ENCODE results near the gene MCC. TPM values are rescaled to one million over a fixed set of nuclear protein-coding genes. Genes with fewer than 3 reads are reported as not detected.

MCC gene
- polyA plus RNA-seq, 1 donor: 33.2 TPM

DNA sequence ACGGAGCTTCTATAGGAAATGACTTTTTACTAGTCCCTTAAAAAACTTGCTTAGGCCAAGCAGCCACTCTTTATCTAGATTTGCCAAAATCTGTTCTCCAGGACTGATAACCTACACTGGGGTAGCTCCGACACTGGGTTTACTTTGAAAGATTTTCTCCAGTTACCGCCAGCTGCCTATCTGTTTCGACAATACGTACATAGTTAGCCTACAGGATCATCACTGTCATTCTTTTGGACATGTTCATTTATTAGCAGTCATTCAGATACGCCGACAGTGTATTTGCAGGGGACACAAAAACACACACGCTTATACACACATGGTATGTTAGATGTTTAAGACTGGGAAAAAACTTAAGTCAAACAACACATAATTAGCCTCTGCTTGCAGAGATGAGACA, 286.0 kb downstream of the MCC start:
- no peak for DNase-seq

GRCh38 chr5:113201715-113202114, 286.5 kb downstream of the MCC start:
- no peak for DNase-seq

- no peak for DNase-seq
Observed at GRCh38 chr5:113199122-113199905, 288.9 kb downstream of the MCC start.

- no peak for DNase-seq
Observed at GRCh38 chr5:113197456-113198200, 290.6 kb downstream of the MCC start.

GRCh38 chr5:113195771-113196170, 292.5 kb downstream of the MCC start:
- no peak for DNase-seq

DNA sequence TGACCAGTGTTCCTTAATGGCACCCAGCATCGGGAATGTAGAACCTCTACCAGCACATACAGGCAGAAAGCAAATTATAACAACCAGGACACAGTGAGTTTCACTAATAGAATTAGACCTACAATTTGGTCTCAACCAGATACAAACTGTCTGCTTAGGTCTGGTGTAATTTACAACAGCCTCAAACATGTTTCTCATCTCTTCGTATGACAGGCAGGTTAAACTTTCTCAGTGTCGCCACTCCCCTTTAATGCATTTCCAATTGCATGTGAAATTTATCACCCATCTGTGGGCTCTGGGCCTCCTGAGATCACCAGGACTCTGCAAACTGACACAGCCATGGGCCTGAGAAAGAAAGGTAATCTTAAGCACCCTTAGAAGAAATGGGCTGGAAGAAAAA, 293.0 kb downstream of the MCC start:
- no peak for DNase-seq

DNA sequence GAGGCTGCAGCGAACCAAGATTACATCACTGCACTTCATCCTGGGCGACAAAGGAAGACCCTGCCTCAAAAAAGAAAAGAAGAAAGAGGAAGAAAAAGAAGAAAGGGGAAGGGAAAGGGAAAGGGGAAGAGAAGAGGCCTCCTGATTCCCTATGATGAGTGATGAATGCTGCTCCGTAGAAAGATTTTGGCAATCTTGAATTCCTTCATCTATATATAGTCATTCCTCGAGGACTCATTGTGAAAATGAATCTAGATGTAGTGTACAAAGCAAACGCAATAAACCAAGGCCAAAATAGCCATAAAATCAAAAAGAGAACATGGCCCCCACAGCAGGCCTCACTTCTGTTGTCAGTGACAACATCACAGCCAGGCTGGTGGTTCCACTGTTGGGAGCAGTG, 293.7 kb downstream of the MCC start:
- DNase-seq: no peak

DNA sequence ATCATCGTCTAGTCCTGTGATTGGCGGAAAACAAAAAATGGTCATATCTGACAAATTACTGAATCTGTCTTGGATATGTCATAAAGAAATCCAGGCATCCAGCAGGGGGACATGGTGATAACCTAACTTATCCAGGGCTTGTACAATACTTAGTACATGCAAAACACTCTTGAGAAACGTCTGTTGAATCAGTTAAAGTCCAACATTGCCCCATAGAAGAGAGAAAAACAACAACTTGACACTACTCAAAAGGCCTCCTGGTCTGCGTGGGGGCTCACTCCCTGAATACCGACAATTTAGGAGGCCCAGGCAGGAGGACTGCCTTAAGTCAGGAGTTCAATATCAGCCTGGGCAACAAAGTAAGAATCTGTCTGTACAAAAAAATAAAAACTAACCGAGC, 294.1 kb downstream of the MCC start:
- no peak for DNase-seq

DNA sequence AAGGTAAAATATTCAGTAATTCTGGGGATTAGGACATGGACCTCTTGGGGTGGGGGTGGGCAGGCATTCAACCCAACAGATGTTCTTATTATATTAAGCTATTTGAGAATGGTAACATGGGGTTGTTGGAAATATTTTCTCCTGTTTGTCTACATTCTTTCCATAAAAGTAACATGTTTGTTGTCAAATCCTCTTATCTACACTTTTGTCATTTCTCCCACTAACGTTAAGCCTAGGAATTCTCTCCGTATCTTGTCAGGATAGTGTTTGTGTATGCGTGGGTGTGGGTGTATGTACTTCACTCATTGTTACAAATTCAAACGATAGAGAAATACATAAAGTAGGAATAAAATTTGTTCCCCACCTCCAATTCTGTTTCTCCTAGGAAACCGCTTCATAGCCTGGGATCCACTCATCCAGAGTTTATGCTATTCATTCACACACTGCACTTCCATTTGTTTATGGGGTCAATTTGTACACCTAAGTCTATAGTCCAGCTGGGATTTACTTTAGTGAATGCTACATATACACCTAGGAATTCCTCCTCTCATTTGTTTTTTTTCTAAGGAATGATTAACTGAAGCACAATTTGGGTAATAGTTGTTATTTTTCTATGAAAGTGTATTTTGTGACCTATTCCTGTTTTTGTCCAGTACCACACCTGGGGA, 294.8 kb downstream of the MCC start:
- DNase-seq: no peak

DNA sequence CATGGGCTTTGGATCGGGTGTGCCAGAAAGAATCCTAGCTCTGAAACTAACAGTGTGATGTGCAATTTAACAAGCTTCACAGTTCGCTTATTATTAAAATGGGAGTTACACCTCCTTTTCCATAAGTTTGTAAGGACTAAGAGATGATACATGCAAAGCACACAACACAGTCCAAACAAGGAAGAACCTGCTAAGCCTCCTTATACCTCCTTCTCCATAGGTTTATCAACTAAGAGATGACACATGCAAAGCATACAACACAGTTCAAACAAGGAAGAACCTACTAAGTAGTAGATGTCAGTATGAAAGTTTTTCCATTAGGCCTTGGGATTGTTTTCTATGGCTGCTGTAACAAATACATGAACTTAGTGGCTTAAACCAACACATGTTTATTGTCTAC, 295.7 kb downstream of the MCC start:
- DNase-seq: no peak

DNA sequence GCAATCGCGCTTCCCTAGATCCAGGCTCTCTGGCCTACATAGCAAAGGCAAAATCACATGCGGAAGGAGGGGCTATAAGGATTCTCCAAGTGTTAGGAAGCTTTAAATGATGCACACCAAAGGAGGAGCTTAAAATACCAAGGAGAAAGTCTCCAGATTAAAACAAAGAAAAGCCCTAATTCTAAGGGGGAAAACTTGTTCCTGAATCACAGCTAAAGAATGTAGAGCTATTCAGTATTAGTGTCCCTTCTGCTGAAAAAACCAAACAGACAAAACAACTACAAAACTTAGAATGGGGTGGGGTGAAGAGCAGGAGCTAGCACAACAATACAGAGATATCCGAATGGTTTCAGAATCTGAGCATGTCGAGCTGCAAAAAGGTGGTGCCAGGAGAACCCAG, 297.9 kb downstream of the MCC start:
- DNase-seq: no peak

GRCh38 chr5:113189291-113189690, 299.0 kb downstream of the MCC start:
- no peak for DNase-seq

DNA sequence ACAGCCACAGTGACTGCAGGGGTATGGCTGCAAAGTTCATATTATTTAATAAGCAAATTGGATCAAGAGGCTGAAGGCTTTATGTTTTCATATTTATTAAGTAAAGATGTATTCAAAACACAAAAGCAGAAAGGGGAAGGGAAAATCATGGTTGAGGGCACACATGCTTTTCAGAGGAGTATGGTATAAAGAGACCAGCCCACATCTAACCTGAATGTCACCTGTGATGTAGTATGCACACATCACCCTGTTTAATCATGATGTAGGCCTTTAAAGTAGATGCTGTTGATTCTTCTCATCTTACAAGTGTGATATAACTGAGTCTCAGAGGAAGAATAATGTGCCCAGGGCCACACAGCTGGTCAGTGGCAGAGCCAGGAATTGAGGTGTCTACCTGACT, 299.8 kb downstream of the MCC start:
- DNase-seq: no peak

- DNase-seq: no peak
Observed at GRCh38 chr5:113187906-113188305, 300.3 kb downstream of the MCC start.

DNA sequence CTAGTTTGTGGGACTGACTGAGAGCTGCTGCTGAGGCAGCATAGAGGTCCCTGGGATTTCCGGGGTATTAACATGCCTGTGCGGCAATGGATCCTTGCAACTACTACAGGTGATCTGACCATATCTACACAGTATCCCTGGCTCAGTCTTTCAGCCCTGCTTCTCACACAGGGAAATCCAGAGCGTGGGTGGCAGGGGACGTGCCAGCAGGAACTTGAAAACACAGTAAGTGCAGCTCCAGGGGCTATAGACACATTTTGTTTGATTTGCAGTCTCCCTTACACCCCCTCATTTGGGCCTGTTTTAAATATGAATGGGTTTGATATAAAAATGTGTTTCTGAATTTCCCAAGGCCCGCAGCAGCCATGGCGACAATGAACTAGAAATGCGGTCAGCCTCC, 302.2 kb downstream of the MCC start:
- no peak for DNase-seq

DNA sequence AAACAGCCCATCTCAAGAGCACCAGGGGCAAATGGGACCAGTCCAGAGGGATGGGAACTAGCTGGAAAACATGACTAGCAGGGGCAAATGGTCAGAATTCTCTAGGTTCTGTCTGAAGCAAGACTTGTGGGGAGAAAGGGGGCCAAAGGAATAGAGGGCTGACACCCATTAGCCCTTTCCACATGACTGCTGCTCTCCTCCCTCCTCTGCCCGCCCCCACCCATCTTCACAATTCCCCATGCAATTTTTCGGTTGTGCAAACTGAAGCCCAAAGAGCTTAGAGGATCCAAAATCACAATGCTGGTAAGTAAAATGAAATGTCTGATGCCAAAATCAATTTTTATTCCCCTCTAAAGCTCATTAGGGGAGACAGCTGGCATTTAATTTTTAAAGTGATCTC, 304.6 kb downstream of the MCC start:
- DNase-seq: no peak

DNA sequence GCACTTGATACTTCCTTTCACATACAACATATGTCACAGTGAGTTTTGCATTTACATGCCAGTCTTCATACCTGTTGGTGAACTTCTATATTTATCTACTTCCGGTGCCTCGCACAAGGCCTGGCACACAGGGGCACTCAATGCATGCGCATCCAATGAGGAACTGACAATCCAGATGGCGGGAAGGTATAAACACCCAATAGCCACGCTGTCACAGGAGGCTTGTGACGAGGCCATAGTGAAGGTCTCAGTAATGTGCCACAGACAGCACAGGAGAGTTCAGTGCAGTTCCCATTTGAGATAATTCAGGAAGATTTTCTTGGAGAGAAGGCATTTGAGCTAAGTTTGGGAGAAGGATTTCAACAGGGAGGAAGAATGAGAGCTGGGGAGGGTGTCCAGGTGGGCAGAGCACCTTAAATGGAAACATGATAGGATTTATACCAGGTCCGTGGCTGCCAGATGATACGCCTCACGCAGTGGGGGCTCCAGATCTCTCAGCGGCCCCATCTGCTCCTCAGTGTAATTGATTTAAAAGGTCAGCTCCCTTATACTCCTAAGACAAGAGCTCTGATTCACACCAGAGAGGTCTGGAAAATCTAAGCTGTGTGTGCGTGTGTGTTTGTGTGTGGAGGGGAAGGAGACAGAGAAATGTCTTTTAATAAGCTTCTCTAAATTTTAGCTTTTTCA, 305.5 kb downstream of the MCC start:
- no peak for DNase-seq

DNA sequence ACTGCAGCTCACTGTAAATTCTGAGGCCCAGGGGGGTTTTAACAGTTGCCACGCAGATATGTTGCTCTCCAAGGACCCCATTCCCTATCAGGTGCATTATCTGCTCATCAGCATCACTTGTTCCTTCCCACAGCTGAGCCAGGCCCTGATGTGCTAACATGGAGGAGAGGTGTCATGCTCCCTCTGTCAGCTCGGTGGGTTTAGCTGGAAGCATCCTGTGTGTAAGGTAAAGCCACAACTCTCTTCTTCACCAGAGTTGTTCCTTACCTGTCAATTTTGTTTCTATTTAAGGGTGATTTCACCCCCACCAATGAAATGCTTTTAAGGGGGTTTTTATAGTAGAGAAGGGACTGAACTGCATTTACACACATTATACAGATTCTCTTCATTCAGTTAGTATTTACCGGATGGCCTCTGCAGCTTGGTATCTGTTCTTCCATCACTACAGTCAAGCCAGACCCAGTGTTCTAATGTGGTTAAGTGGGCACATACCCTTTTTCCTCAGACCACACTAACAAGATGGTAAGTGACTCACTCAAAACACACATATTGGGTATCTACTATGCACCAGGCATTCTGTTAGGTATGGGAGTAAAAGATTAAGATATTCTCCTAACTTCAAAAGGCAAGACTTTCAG, 306.3 kb downstream of the MCC start:
- DNase-seq: no peak

GRCh38 chr5:113181409-113181808, 306.8 kb downstream of the MCC start:
- DNase-seq: no peak

GRCh38 chr5:113179156-113179555, 309.1 kb downstream of the MCC start:
- DNase-seq: peak; percentile 27

GRCh38 chr5:113178073-113178779, 310.0 kb downstream of the MCC start:
- no peak for DNase-seq

Measured in left kidney (tissue), 2 donors.